HCT116 (cell line): Measurements from ENCODE around the gene ARL15. TPM values are rescaled to one million over a fixed set of nuclear protein-coding genes. Genes with fewer than 3 reads are reported as not detected.

Experiments
- ATAC-seq: fragments of 200-7000 bp; cut with Tn5 transposase; 2 replicates; pipeline ENCODE4 v1.9.1; 2020; ENCODE audit warnings: mild to moderate bottlenecking, moderate library complexity
- BruUV-seq: library from RNA; stranded (reverse); fragments of 400-500 nt; replicated peaks from 2 replicates; lab custom pipeline; 2021; lab: Mats Ljungman, UMichigan
- CTCF ChIA-PET: fragments of 300-600 bp; sonication (Branson Sonifier 250); formaldehyde crosslinking; loops from one replicate; lab custom pipeline; 2021; ENCODE audit warnings: antibody characterized with exemption; lab: Charles Lee
- POLR2A ChIA-PET: fragments of 300-600, 350-600 bp; sonication (Branson Sonifier 250); formaldehyde crosslinking; loops from one replicate; lab custom pipeline; 2021; ENCODE audit warnings: antibody characterized with exemption; lab: Charles Lee
- RAD21 ChIA-PET, 2 experiments: fragments of 300-600 bp; sonication (Branson Sonifier 250); formaldehyde crosslinking; loops; one replicate each; lab custom pipeline; 2023; ENCODE audit warnings: low total read pairs in 2 of 2; ENCODE audit not compliant: uncharacterized antibody in 2 of 2, unreplicated experiment in 2 of 2, low non-redundant PET in 1 of 2; lab: Charles Lee
- DNase-seq: peaks from one replicate; pipeline ENCODE4 v3.0.0-alpha.2; 2010; ENCODE audit warnings: low read depth, low spot score
- H2AFZ ChIP-seq: fragments of 200-600 bp; shearing (Covaris generic), sonication (generic); 2 replicates; pipeline ENCODE4 v1.6.1; 2017; ENCODE audit warnings: low read depth, mixed run types, mixed read lengths, antibody characterized with exemption, low read length; ENCODE audit not compliant: poor library complexity, severe bottlenecking
- H3K27ac ChIP-seq: 2 replicates; pipeline ENCODE4 v1.5.1; 2012; ENCODE audit warnings: low read depth, low read length
- H3K27me3 ChIP-seq: fragments of 200-600 bp; sonication (generic); 2 replicates; pipeline ENCODE4 v1.6.1; 2016; ENCODE audit warnings: mixed run types, low read length, mixed read lengths; ENCODE audit not compliant: insufficient read depth
- H3K36me3 ChIP-seq, 2 experiments: fragments of 200-500 bp in 1 of 2; fragments of 200-600 bp in 1 of 2; sonication (Bioruptor generic) in 1 of 2; sonication (generic) in 1 of 2; 2 replicates each; pipeline versions ENCODE4 v1.5.1 to v1.6.1; 2014 to 2016; ENCODE audit warnings: low read length in 2 of 2, inconsistent platforms in 1 of 2, mixed read lengths in 1 of 2, mixed run types in 1 of 2; ENCODE audit not compliant: insufficient read depth in 2 of 2, control insufficient read depth in 1 of 2
- H3K4me1 ChIP-seq, 2 experiments: fragments of 200-600 bp in 1 of 2; sonication (generic) in 1 of 2; 2 replicates each; pipeline versions ENCODE4 v1.5.1 to v1.6.1; 2012 to 2017; ENCODE audit warnings: low read length in 2 of 2, inconsistent platforms in 1 of 2, mild to moderate bottlenecking in 1 of 2, mixed read lengths in 1 of 2, mixed run types in 1 of 2, moderate library complexity in 1 of 2; ENCODE audit not compliant: insufficient read depth in 2 of 2, control insufficient read depth in 1 of 2
- H3K4me2 ChIP-seq: fragments of 200-600 bp; sonication (generic); 2 replicates; pipeline ENCODE4 v1.6.1; 2017; ENCODE audit warnings: mixed run types, low read length, mixed read lengths
- H3K4me3 ChIP-seq, 2 experiments: fragments of 200-600 bp in 1 of 2; sonication (generic) in 1 of 2; replicated peaks in 1 of 2; 2 replicates each; pipeline ENCODE4 v1.5.1; 2011 to 2016; ENCODE audit warnings: low read length in 2 of 2, control low read depth in 1 of 2, low read depth in 1 of 2, mild to moderate bottlenecking in 1 of 2, mixed read lengths in 1 of 2, mixed run types in 1 of 2
- H3K79me2 ChIP-seq: fragments of 200-600 bp; sonication (generic); 2 replicates; pipeline ENCODE4 v1.6.1; 2017; ENCODE audit warnings: mild to moderate bottlenecking, mixed run types, low read length, moderate library complexity, mixed read lengths; ENCODE audit not compliant: insufficient read depth
- H3K9ac ChIP-seq: fragments of 200-600 bp; sonication (generic); 2 replicates; pipeline ENCODE4 v1.6.1; 2016; ENCODE audit warnings: low read length, mixed read lengths
- H3K9me2 ChIP-seq: fragments of 200-600 bp; sonication (generic), shearing (Covaris generic); 2 replicates; pipeline ENCODE4 v1.6.1; 2017; ENCODE audit warnings: mixed run types, mild to moderate bottlenecking, moderate library complexity; ENCODE audit not compliant: insufficient read depth
- H3K9me3 ChIP-seq, 2 experiments: fragments of 200-500 bp in 1 of 2; fragments of 200-600 bp in 1 of 2; sonication (Bioruptor generic) in 1 of 2; sonication (generic) in 1 of 2; 2 replicates each; pipeline ENCODE4 v1.6.1; 2014 to 2017; ENCODE audit warnings: low read length in 2 of 2, mixed read lengths in 2 of 2, inconsistent platforms in 1 of 2, low read depth in 1 of 2, mild to moderate bottlenecking in 1 of 2, mixed run types in 1 of 2, moderate library complexity in 1 of 2; ENCODE audit not compliant: control insufficient read depth in 1 of 2, insufficient read depth in 1 of 2
- H4K20me1 ChIP-seq: fragments of 200-600 bp; sonication (generic), shearing (Covaris generic); 2 replicates; pipeline ENCODE4 v1.6.1; 2017; ENCODE audit warnings: mixed run types, mild to moderate bottlenecking, moderate library complexity; ENCODE audit not compliant: insufficient read depth
- CEBPB ChIP-seq: IDR thresholded peaks from 2 replicates; pipeline ENCODE4 v1.6.1; 2012; ENCODE audit warnings: low read depth
- CTCF ChIP-seq, 3 experiments: fragments of 200-600 bp in 1 of 3; sonication (generic) in 1 of 3; IDR thresholded peaks in 2 of 3; conservative IDR thresholded peaks in 1 of 3; 2 replicates each; pipeline ENCODE4 v1.5.1; 2012 to 2017; ENCODE audit warnings: low read depth in 2 of 3, low read length in 2 of 3, antibody characterized with exemption in 1 of 3, borderline replicate concordance in 1 of 3, control low read depth in 1 of 3, mild to moderate bottlenecking in 1 of 3, mixed read lengths in 1 of 3, mixed run types in 1 of 3, moderate library complexity in 1 of 3; ENCODE audit not compliant: insufficient read depth in 1 of 3
- EZH2 ChIP-seq: fragments of 200-600 bp; sonication (generic); IDR thresholded peaks from 2 replicates; pipeline ENCODE4 v1.6.1; 2017; ENCODE audit warnings: antibody characterized with exemption, mixed run types
- EZH2phosphoT487 ChIP-seq: fragments of 200-600 bp; IDR thresholded peaks from 2 replicates; pipeline ENCODE4 v1.6.1; 2018; ENCODE audit warnings: antibody characterized with exemption, borderline replicate concordance
- POLR2A ChIP-seq: IDR thresholded peaks from 2 replicates; pipeline ENCODE4 v1.7.0; 2011; ENCODE audit warnings: borderline replicate concordance; ENCODE audit not compliant: insufficient read depth, insufficient read length; ENCODE audit errors: extremely low read depth
- RAD21 ChIP-seq: IDR thresholded peaks from 2 replicates; pipeline ENCODE4 v1.6.1; 2012; ENCODE audit warnings: low read depth, mild to moderate bottlenecking
- REST ChIP-seq: IDR thresholded peaks from 2 replicates; pipeline ENCODE4 v1.6.1; 2012; ENCODE audit warnings: low read depth
- SIN3A ChIP-seq: IDR thresholded peaks from 2 replicates; pipeline ENCODE4 v1.6.1; 2012; ENCODE audit warnings: low read depth
- SRF ChIP-seq: IDR thresholded peaks from 2 replicates; pipeline ENCODE4 v1.6.1; 2012; ENCODE audit warnings: low read depth
- TCF7L2 ChIP-seq: IDR thresholded peaks from 2 replicates; pipeline ENCODE4 v1.7.0; 2011; ENCODE audit warnings: borderline replicate concordance, inconsistent platforms; ENCODE audit not compliant: insufficient read depth, insufficient read length; ENCODE audit errors: extremely low read depth
- YY1 ChIP-seq: IDR thresholded peaks from 2 replicates; pipeline ENCODE4 v1.6.1; 2011; ENCODE audit warnings: low read length, low read depth, moderate library complexity, mild to moderate bottlenecking; ENCODE audit not compliant: insufficient replicate concordance; ENCODE audit errors: extremely low read depth
- ZBTB33 ChIP-seq: IDR thresholded peaks from 2 replicates; pipeline ENCODE4 v1.6.1; 2011; ENCODE audit warnings: mild to moderate bottlenecking, low read length, moderate library complexity; ENCODE audit not compliant: insufficient replicate concordance; ENCODE audit errors: extremely low read depth
- ZFX ChIP-seq: fragments of 450-650 bp; IDR thresholded peaks from 2 replicates; pipeline ENCODE4 v1.6.1; 2017
- ZNF274 ChIP-seq: fragments of 200-500 bp; sonication (Bioruptor generic); IDR thresholded peaks from 2 replicates; pipeline ENCODE4 v1.6.1; 2014; ENCODE audit warnings: mild to moderate bottlenecking, low read depth, low read length, inconsistent platforms
- intact Hi-C: fragments of 100-400 bp; cut with micrococcal nuclease; formaldehyde crosslinking; loops from 2 replicates; pipeline ENCODE4 v1.10.0; 2022
- total RNA-seq: library from RNA; stranded (reverse); gene quantifications from one replicate; pipeline ENCODE4 v1.2.1, GENCODE V29; 2021; ENCODE audit not compliant: unreplicated experiment

Gene ARL15
- total RNA-seq, 1 experiment from 2014 or later: 15.0 TPM

- RAD21 ChIA-PET: no interaction called here
- BruUV-seq: no TSS peak
- no peak overlapping the region for H3K27ac ChIP-seq
- H4K20me1 ChIP-seq: no peaks in the 10 kb centered on the region
- no peaks in the 10 kb centered on the region for H3K4me1 ChIP-seq
- ATAC-seq: no peak
- TF ChIP-seq ZFX: no peak
- TF ChIP-seq CTCF (IDR thresholded peaks at IDR 0.05 in 2 of 3, conservative IDR thresholded peaks at IDR 0.05 in 1 of 3; ENCODE audit: borderline replicate concordance in 1 of 3, insufficient read depth in 1 of 3, low read depth in 2 of 3, low read length in 2 of 3): no peak
- no peak for TF ChIP-seq SIN3A
- TF ChIP-seq POLR2A: no peak
- no peak for TF ChIP-seq YY1
- no peak for TF ChIP-seq REST
- no peak for TF ChIP-seq SRF
- no peak for TF ChIP-seq ZBTB33
- no peak for TF ChIP-seq EZH2
- no peak for TF ChIP-seq CEBPB
- no peak for TF ChIP-seq EZH2phosphoT487
- TF ChIP-seq TCF7L2: no peak
- TF ChIP-seq RAD21: no peak
- TF ChIP-seq ZNF274: no peak
- no peak overlapping the region for H3K4me2 ChIP-seq
- H3K9me3 ChIP-seq: no peaks in the 10 kb centered on the region
- no peaks in the 10 kb centered on the region for H3K9me2 ChIP-seq
- DNase-seq: no peak
- CTCF ChIA-PET: no interaction called here
- H3K79me2 ChIP-seq: no peaks in the 10 kb centered on the region
- H2AFZ ChIP-seq: no peak overlapping the region
- no peaks in the 10 kb centered on the region for H3K36me3 ChIP-seq
- H3K4me3 ChIP-seq: no peak overlapping the region
- H3K9ac ChIP-seq: no peak overlapping the region
- intact Hi-C loops: no loop called here
- no peaks in the 10 kb centered on the region for H3K27me3 ChIP-seq
- POLR2A ChIA-PET: no interaction called here
These were observed 261.2 kb downstream of the ARL15 start for GRCh38 chr5:54049144-54049543.
